Astrocyte (in vitro differentiated cells and primary cell): ENCODE data around the gene DNAH3. TPM values are rescaled to one million over a fixed set of nuclear protein-coding genes. Genes with fewer than 3 reads are reported as not detected.

Source experiments
- DNase-seq: peaks from one replicate; pipeline ENCODE4 v3.0.0-alpha.2; 2010; ENCODE audit warnings: low read depth
- FAIRE-seq: peaks from 2 replicates; lab custom pipeline; 2011; peaks lifted over from hg19 to GRCh38; lab: Jason Lieb, UNC
- H2AFZ ChIP-seq: 2 replicates; pipeline ENCODE4 v1.6.0; 2012; ENCODE audit warnings: low read depth, low read length, inconsistent platforms
- H3K27ac ChIP-seq: 2 replicates; pipeline ENCODE4 v1.5.1; 2011; ENCODE audit warnings: low read depth, low read length, inconsistent platforms
- H3K27me3 ChIP-seq: 2 replicates; pipeline ENCODE4 v1.6.0; 2011; ENCODE audit warnings: low read length, inconsistent platforms; ENCODE audit not compliant: insufficient read depth
- H3K36me3 ChIP-seq: 2 replicates; pipeline ENCODE4 v1.5.1; 2011; ENCODE audit warnings: low read length, inconsistent platforms; ENCODE audit not compliant: insufficient read depth
- H3K4me1 ChIP-seq: 2 replicates; pipeline ENCODE4 v1.5.1; 2011; ENCODE audit warnings: low read length, inconsistent platforms; ENCODE audit not compliant: insufficient read depth
- H3K4me2 ChIP-seq: 2 replicates; pipeline ENCODE4 v1.6.0; 2012; ENCODE audit warnings: low read length, inconsistent platforms
- H3K4me3 ChIP-seq: 2 replicates; pipeline ENCODE4 v1.5.1; 2011; ENCODE audit warnings: low read depth, mild to moderate bottlenecking, low read length, inconsistent platforms; ENCODE audit not compliant: insufficient read depth
- H3K79me2 ChIP-seq: 2 replicates; pipeline ENCODE4 v1.6.0; 2012; ENCODE audit warnings: mild to moderate bottlenecking, low read length, inconsistent platforms; ENCODE audit not compliant: insufficient read depth
- H3K9ac ChIP-seq: 2 replicates; pipeline ENCODE4 v1.6.0; 2012; ENCODE audit warnings: mild to moderate bottlenecking, low read length, inconsistent platforms
- H3K9me3 ChIP-seq: 2 replicates; pipeline ENCODE4 v1.5.1; 2012; ENCODE audit warnings: low read depth, mild to moderate bottlenecking, low read length, inconsistent platforms; ENCODE audit not compliant: insufficient read depth
- H4K20me1 ChIP-seq: 2 replicates; pipeline ENCODE4 v1.6.0; 2012; ENCODE audit warnings: low read length, inconsistent platforms; ENCODE audit not compliant: insufficient read depth
- H3K27ac Mint-ChIP-seq: one replicate; pipeline ENCODE4 v1.8.0; 2021; ENCODE audit warnings: mild to moderate bottlenecking, mixed read lengths; ENCODE audit not compliant: unreplicated experiment
- H3K27me3 Mint-ChIP-seq: one replicate; pipeline ENCODE4 v1.8.0; 2021; ENCODE audit warnings: low read depth, mixed read lengths; ENCODE audit not compliant: unreplicated experiment
- H3K36me3 Mint-ChIP-seq: one replicate; pipeline ENCODE4 v1.8.0; 2021; ENCODE audit warnings: low read depth, mixed read lengths; ENCODE audit not compliant: unreplicated experiment
- H3K4me1 Mint-ChIP-seq: one replicate; pipeline ENCODE4 v1.8.0; 2021; ENCODE audit warnings: low read depth, mixed read lengths; ENCODE audit not compliant: unreplicated experiment
- H3K4me3 Mint-ChIP-seq: one replicate; pipeline ENCODE4 v1.8.0; 2021; ENCODE audit warnings: mild to moderate bottlenecking, moderate library complexity, mixed read lengths; ENCODE audit not compliant: unreplicated experiment
- H3K9me3 Mint-ChIP-seq: one replicate; pipeline ENCODE4 v1.8.0; 2021; ENCODE audit warnings: mild to moderate bottlenecking, mixed read lengths; ENCODE audit not compliant: unreplicated experiment
- CTCF ChIP-seq: IDR thresholded peaks from 2 replicates; pipeline ENCODE4 v1.5.1; 2011; ENCODE audit warnings: low read depth, mild to moderate bottlenecking, inconsistent platforms, low read length, moderate library complexity; ENCODE audit not compliant: insufficient read depth
- EZH2 ChIP-seq: IDR thresholded peaks from 2 replicates; pipeline ENCODE4 v1.6.1; 2012; ENCODE audit warnings: mild to moderate bottlenecking, low read length, inconsistent platforms; ENCODE audit not compliant: insufficient read depth
- total RNA-seq: library from RNA; stranded (reverse); gene quantifications from 2 replicates; pipeline ENCODE4 v1.2.1, GENCODE V29; 2021

The DNAH3 gene
- total RNA-seq, 1 donor from 2014 or later: not detected

DNA sequence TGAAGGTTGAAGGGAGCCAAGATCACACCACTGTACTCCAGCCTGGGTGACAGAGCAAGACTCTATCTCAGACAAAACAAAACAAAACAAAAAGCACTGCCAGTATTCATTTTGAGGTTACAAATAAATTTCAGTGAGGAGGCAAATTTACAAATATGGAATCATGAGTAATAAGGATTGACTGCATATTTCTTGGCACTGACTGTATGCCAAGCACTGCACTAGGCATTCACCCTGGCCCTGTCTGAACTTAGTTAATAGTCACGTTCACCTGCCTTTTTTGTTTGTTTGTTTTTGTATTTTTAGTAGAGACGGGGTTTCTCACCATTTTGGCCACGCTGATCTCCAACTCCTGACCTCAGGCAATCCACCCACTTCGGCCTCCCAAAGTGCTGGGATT lies 12.9 kb upstream of the DNAH3 start:
- Histone ChIP-seq H3K36me3 (no peaks in the 10 kb centered on the region), H3K27ac (no peak overlapping the region), H3K79me2 (no peaks in the 10 kb centered on the region), H3K4me1 (peaks cover 6% of the 10 kb centered on the region), H2AFZ (no peak overlapping the region), H3K4me3 (no peak overlapping the region), H3K9me3 (no peaks in the 10 kb centered on the region), H4K20me1 (peaks cover 9% of the 10 kb centered on the region), H3K9ac (no peak overlapping the region), H3K4me2 (no peak overlapping the region), H3K27me3 (no peaks in the 10 kb centered on the region)
- Mint-ChIP-seq H3K9me3 (no peaks in the 10 kb centered on the region), H3K4me1 (peaks cover 7% of the 10 kb centered on the region), H3K27me3 (no peaks in the 10 kb centered on the region), H3K4me3 (no peak overlapping the region), H3K36me3 (peaks cover 21% of the 10 kb centered on the region), H3K27ac (no peak overlapping the region)
- TF ChIP-seq CTCF: no peak
- no peak for TF ChIP-seq EZH2
- no peak for DNase-seq
- FAIRE-seq: no peak

DNA sequence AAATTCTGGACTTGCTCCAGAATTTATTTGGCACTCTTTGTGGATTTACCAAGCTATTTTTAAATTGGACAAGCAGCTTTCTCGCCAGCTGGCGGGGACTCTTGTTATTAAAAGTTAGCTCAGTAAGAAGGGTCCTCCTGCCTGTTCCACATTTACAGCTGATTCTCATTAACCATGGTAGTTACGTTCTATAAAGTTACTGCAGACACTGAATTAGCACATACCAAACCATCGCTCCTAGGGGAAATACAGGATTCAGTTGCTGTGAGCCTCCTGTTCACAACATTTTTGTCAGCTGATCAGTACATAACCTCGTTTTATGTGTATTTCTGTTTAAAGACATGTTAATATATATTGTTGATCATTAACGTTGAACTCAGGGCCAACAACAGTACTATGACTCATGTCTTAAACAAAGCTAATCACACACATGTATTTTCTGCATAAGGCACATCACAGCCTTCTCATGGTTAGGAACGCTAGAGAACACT lies 12.1 kb upstream of the DNAH3 start:
- H4K20me1 ChIP-seq: peaks cover 9% of the 10 kb centered on the region
- Mint-ChIP-seq H3K9me3 (no peaks in the 10 kb centered on the region), H3K4me1 (peaks cover 7% of the 10 kb centered on the region), H3K27me3 (no peaks in the 10 kb centered on the region), H3K36me3 (peaks cover 21% of the 10 kb centered on the region), H3K27ac (no peak overlapping the region), H3K4me3 (no peak overlapping the region)
- no peak overlapping the region for H3K9ac ChIP-seq
- TF ChIP-seq CTCF: no peak
- no peak for TF ChIP-seq EZH2
- no peaks in the 10 kb centered on the region for H3K9me3 ChIP-seq
- H3K4me1 ChIP-seq: peaks cover 12% of the 10 kb centered on the region
- DNase-seq (no peak), FAIRE-seq (no peak)
- H3K27me3 ChIP-seq: no peaks in the 10 kb centered on the region
- no peaks in the 10 kb centered on the region for H3K79me2 ChIP-seq
- no peak overlapping the region for H3K4me2 ChIP-seq
- no peak overlapping the region for H3K4me3 ChIP-seq
- H2AFZ ChIP-seq: no peak overlapping the region
- H3K27ac ChIP-seq: no peak overlapping the region
- no peaks in the 10 kb centered on the region for H3K36me3 ChIP-seq

- TF ChIP-seq CTCF: no peak
- no peak for TF ChIP-seq EZH2
- Mint-ChIP-seq H3K27ac (no peak overlapping the region), H3K9me3 (no peaks in the 10 kb centered on the region), H3K27me3 (no peaks in the 10 kb centered on the region), H3K4me1 (peaks cover 3% of the 10 kb centered on the region), H3K4me3 (no peak overlapping the region), H3K36me3 (peaks cover 16% of the 10 kb centered on the region)
- DNase-seq (no peak), FAIRE-seq (no peak)
- H4K20me1 ChIP-seq: no peaks in the 10 kb centered on the region
- H3K9me3 ChIP-seq: no peaks in the 10 kb centered on the region
- H3K36me3 ChIP-seq: no peaks in the 10 kb centered on the region
- no peaks in the 10 kb centered on the region for H3K79me2 ChIP-seq
- H2AFZ ChIP-seq: no peak overlapping the region
- H3K27ac ChIP-seq: no peak overlapping the region
- peaks cover 9% of the 10 kb centered on the region for H3K4me1 ChIP-seq
- H3K9ac ChIP-seq: no peak overlapping the region
- H3K27me3 ChIP-seq: no peaks in the 10 kb centered on the region
- H3K4me2 ChIP-seq: no peak overlapping the region
- no peak overlapping the region for H3K4me3 ChIP-seq
These were observed 10.6 kb upstream of the DNAH3 start for GRCh38 chr16:21161211-21161610.
